HEK293 (cell line): ENCODE measurements around the gene CIC.

Experiments
- MZF1 ChIP-seq: fragments of 450-650 bp; formaldehyde crosslinking; IDR thresholded peaks from 2 replicates; pipeline ENCODE4 v1.5.1; 2017; ENCODE audit warnings: missing biosample characterization, missing genetic modification characterization, borderline replicate concordance
- REPIN1 ChIP-seq: fragments of 450-650 bp; formaldehyde crosslinking; IDR thresholded peaks from 2 replicates; pipeline ENCODE4 v1.5.1; 2017; ENCODE audit warnings: missing biosample characterization, missing genetic modification characterization, low read depth
- REST ChIP-seq: fragments of 450-650 bp; formaldehyde crosslinking; IDR thresholded peaks from 2 replicates; pipeline ENCODE4 v1.5.1; 2016; ENCODE audit warnings: missing biosample characterization, missing genetic modification characterization
- TSHZ1 ChIP-seq: fragments of 450-650 bp; formaldehyde crosslinking; IDR thresholded peaks from 2 replicates; pipeline ENCODE4 v1.5.1; 2016; ENCODE audit warnings: missing biosample characterization, missing genetic modification characterization, borderline replicate concordance
- ZBTB1 ChIP-seq: fragments of 450-650 bp; formaldehyde crosslinking; IDR thresholded peaks from 2 replicates; pipeline ENCODE4 v1.5.1; 2016; ENCODE audit warnings: missing biosample characterization, missing genetic modification characterization
- ZBTB10 ChIP-seq: fragments of 450-650 bp; formaldehyde crosslinking; IDR thresholded peaks from 2 replicates; pipeline ENCODE4 v1.5.1; 2016; ENCODE audit warnings: missing biosample characterization, missing genetic modification characterization
- ZBTB11 ChIP-seq: fragments of 450-650 bp; formaldehyde crosslinking; conservative IDR thresholded peaks from 2 replicates; pipeline ENCODE4 v1.5.1; 2016; ENCODE audit warnings: low read depth, missing biosample characterization, missing genetic modification characterization
- ZBTB44 ChIP-seq: fragments of 450-650 bp; IDR thresholded peaks from 2 replicates; pipeline ENCODE4 v1.5.1; 2018; ENCODE audit warnings: missing biosample characterization, mild to moderate bottlenecking, missing genetic modification characterization
- ZNF121 ChIP-seq: fragments of 450-650 bp; formaldehyde crosslinking; IDR thresholded peaks from 2 replicates; pipeline ENCODE4 v1.5.1; 2016; ENCODE audit warnings: missing biosample characterization, missing genetic modification characterization
- ZNF16 ChIP-seq: fragments of 450-650 bp; formaldehyde crosslinking; IDR thresholded peaks from 2 replicates; pipeline ENCODE4 v1.5.1; 2016; ENCODE audit warnings: low read depth, missing biosample characterization, missing genetic modification characterization
- ZNF175 ChIP-seq: fragments of 450-650 bp; formaldehyde crosslinking; IDR thresholded peaks from 2 replicates; pipeline ENCODE4 v1.5.1; 2016; ENCODE audit warnings: missing biosample characterization, missing genetic modification characterization
- ZNF223 ChIP-seq: fragments of 450-650 bp; formaldehyde crosslinking; IDR thresholded peaks from 2 replicates; pipeline ENCODE4 v1.5.1; 2016; ENCODE audit warnings: missing biosample characterization, missing genetic modification characterization
- ZNF24 ChIP-seq: fragments of 450-650 bp; formaldehyde crosslinking; IDR thresholded peaks from 2 replicates; pipeline ENCODE4 v1.5.1; 2016; ENCODE audit warnings: missing biosample characterization, missing genetic modification characterization
- ZNF398 ChIP-seq: fragments of 450-650 bp; formaldehyde crosslinking; IDR thresholded peaks from 2 replicates; pipeline ENCODE4 v1.5.1; 2017; ENCODE audit warnings: missing biosample characterization, missing genetic modification characterization
- ZNF423 ChIP-seq: fragments of 450-650 bp; formaldehyde crosslinking; IDR thresholded peaks from 2 replicates; pipeline ENCODE4 v1.5.1; 2016; ENCODE audit warnings: missing biosample characterization, missing genetic modification characterization
- ZNF521 ChIP-seq: fragments of 450-650 bp; formaldehyde crosslinking; IDR thresholded peaks from 2 replicates; pipeline ENCODE4 v1.5.1; 2017; ENCODE audit warnings: missing biosample characterization, mild to moderate bottlenecking, missing genetic modification characterization
- ZNF529 ChIP-seq: fragments of 450-650 bp; formaldehyde crosslinking; IDR thresholded peaks from 2 replicates; pipeline ENCODE4 v1.5.1; 2017; ENCODE audit warnings: missing genetic modification characterization, missing biosample characterization; ENCODE audit not compliant: insufficient replicate concordance
- ZNF561 ChIP-seq: fragments of 450-650 bp; IDR thresholded peaks from 2 replicates; pipeline ENCODE4 v1.5.1; 2018; ENCODE audit warnings: missing biosample characterization, missing genetic modification characterization, borderline replicate concordance
- ZNF600 ChIP-seq: fragments of 450-650 bp; formaldehyde crosslinking; IDR thresholded peaks from 2 replicates; pipeline ENCODE4 v1.5.1; 2016; ENCODE audit warnings: missing biosample characterization, missing genetic modification characterization
- ZNF621 ChIP-seq: fragments of 450-650 bp; formaldehyde crosslinking; IDR thresholded peaks from 2 replicates; pipeline ENCODE4 v1.5.1; 2017; ENCODE audit warnings: missing biosample characterization, missing genetic modification characterization

CIC gene

GRCh38 chr19:42253245-42254088 lies 15.6 kb upstream of the CIC start (continued):
- TF ChIP-seq ZBTB44 (tag by site-specific recombination) (no peak), ZNF398 (tag by site-specific recombination) (peak; percentile 56), ZBTB11 (peak; percentile 64), ZNF16 (tag by site-specific recombination) (no peak), ZNF24 (tag by site-specific recombination) (peak; percentile 81), ZNF423 (0 out of 2 replicates have a peak, but pooled peaks have one; percentile 40), ZNF175 (tag by site-specific recombination) (no peak), ZNF223 (tag by site-specific recombination) (no peak), TSHZ1 (tag by site-specific recombination) (no peak), ZNF561 (peak; percentile 22; the same call in 1 of the 2 replicates), ZBTB10 (tag by site-specific recombination) (peak; percentile 83), REPIN1 (0 out of 2 replicates have a peak, but pooled peaks have one; percentile 54), MZF1 (tag by site-specific recombination) (peak; percentile 26; the same call in 1 of the 2 replicates), ZNF121 (tag by site-specific recombination) (no peak), ZNF521 (tag by site-specific recombination) (no peak), ZBTB1 (tag by site-specific recombination) (0 out of 2 replicates have a peak, but pooled peaks have one; percentile 5), ZNF621 (tag by site-specific recombination) (no peak), ZNF529 (tag by site-specific recombination) (no peak), ZNF600 (tag by site-specific recombination) (peak; percentile 53), REST (tag by site-specific recombination) (no peak)
